Calu3 (cell line): ENCODE measurements around the gene PRPF6. TPM values are rescaled to one million over a fixed set of nuclear protein-coding genes. Genes with fewer than 3 reads are reported as not detected.

Experiments
- BruUV-seq: library from RNA; stranded (reverse); fragments of 400-500 nt; replicated peaks from 2 replicates; lab custom pipeline; 2021; lab: Mats Ljungman, UMichigan
- CTCF ChIA-PET: fragments of 300-600 bp; sonication (Branson Sonifier 250); formaldehyde crosslinking; loops from one replicate; lab custom pipeline; 2022; ENCODE audit warnings: antibody characterized with exemption; lab: Charles Lee
- DNase-seq: peaks from one replicate; pipeline ENCODE4 v3.0.0; 2022
- H3K27ac Mint-ChIP-seq: one replicate; pipeline ENCODE4 v1.8.0; 2022; ENCODE audit warnings: mixed read lengths; ENCODE audit not compliant: unreplicated experiment
- H3K27me3 Mint-ChIP-seq: one replicate; pipeline ENCODE4 v1.8.0; 2022; ENCODE audit warnings: mixed read lengths; ENCODE audit not compliant: unreplicated experiment
- H3K36me3 Mint-ChIP-seq: one replicate; pipeline ENCODE4 v1.8.0; 2022; ENCODE audit warnings: mild to moderate bottlenecking, moderate library complexity, mixed read lengths; ENCODE audit not compliant: insufficient read depth, unreplicated experiment
- H3K4me1 Mint-ChIP-seq: one replicate; pipeline ENCODE4 v1.8.0; 2022; ENCODE audit warnings: mild to moderate bottlenecking, low read depth, mixed read lengths; ENCODE audit not compliant: unreplicated experiment
- H3K4me3 Mint-ChIP-seq: one replicate; pipeline ENCODE4 v1.8.0; 2022; ENCODE audit warnings: mild to moderate bottlenecking, low read depth, moderate library complexity, mixed read lengths; ENCODE audit not compliant: unreplicated experiment
- H3K9me3 Mint-ChIP-seq: one replicate; pipeline ENCODE4 v1.8.0; 2022; ENCODE audit warnings: low read depth, mixed read lengths; ENCODE audit not compliant: unreplicated experiment
- CTCF ChIP-seq: fragments of 200-600 bp; IDR thresholded peaks from one replicate; pipeline ENCODE4 v1.8.0; 2022; ENCODE audit warnings: antibody characterized with exemption; ENCODE audit not compliant: unreplicated experiment
- intact Hi-C: fragments of 100-400 bp; cut with micrococcal nuclease; formaldehyde crosslinking; loops from one replicate; pipeline ENCODE4 v1.10.0; 2022; ENCODE audit not compliant: unreplicated experiment
- total RNA-seq: library from RNA; stranded (reverse); gene quantifications from 2 replicates; pipeline ENCODE4 v1.2.3, GENCODE V29; 2022

Gene PRPF6
- total RNA-seq, 1 experiment from 2014 or later, result 113 TPM

- Mint-ChIP-seq H3K4me1 (peaks cover 14% of the 10 kb centered on the region), H3K4me3 (no peak overlapping the region), H3K36me3 (peaks cover 9% of the 10 kb centered on the region), H3K9me3 (no peaks in the 10 kb centered on the region), H3K27me3 (peaks cover 88% of the 10 kb centered on the region), H3K27ac (no peak overlapping the region)
- CTCF ChIA-PET, result no interaction called here
- TF ChIP-seq CTCF, result no peak
- DNase-seq, result no peak
- BruUV-seq, result no TSS peak
- intact Hi-C loops, result no loop called here
Measured at GRCh38 chr20:64047968-64048401, 67.1 kb downstream of the PRPF6 start.

- CTCF ChIA-PET, result no interaction called here
- peaks cover 9% of the 10 kb centered on the region for H3K36me3 Mint-ChIP-seq
- no peak overlapping the region for H3K4me3 Mint-ChIP-seq
- H3K27me3 Mint-ChIP-seq, result peaks cover 88% of the 10 kb centered on the region
- BruUV-seq, result no TSS peak
- DNase-seq, result no peak
- TF ChIP-seq CTCF, result no peak
- H3K27ac Mint-ChIP-seq, result no peak overlapping the region
- peaks cover 14% of the 10 kb centered on the region for H3K4me1 Mint-ChIP-seq
- intact Hi-C loops, result no loop called here
- no peaks in the 10 kb centered on the region for H3K9me3 Mint-ChIP-seq
Measured at GRCh38 chr20:64048402-64049044, 67.6 kb downstream of the PRPF6 start.

- Mint-ChIP-seq H3K36me3 (peaks cover 9% of the 10 kb centered on the region), H3K27me3 (peaks cover 88% of the 10 kb centered on the region), H3K9me3 (no peaks in the 10 kb centered on the region), H3K27ac (no peak within 1 kb of the TSS), H3K4me1 (peaks cover 11% of the 10 kb centered on the region), H3K4me3 (no peak within 1 kb of the TSS)
- no TSS peak for BruUV-seq
- peak; percentile 52 for DNase-seq
- intact Hi-C loops, result no loop called here
- CTCF ChIA-PET, result no interaction called here
- TF ChIP-seq CTCF, result no peak
Measured at GRCh38 chr20:64049060-64049877, 68.3 kb downstream of the PRPF6 start, which contains the start of gene SOX18. SOX18 (minus strand) TSS chr20:64049639; CDS start chr20:64049516, 123 bp downstream.

GRCh38 chr20:64049878-64050260 is 68.9 kb downstream of the PRPF6 start:
- H3K27ac Mint-ChIP-seq, result no peak overlapping the region
- H3K9me3 Mint-ChIP-seq, result no peaks in the 10 kb centered on the region
- no peak overlapping the region for H3K4me3 Mint-ChIP-seq
- peaks cover 5% of the 10 kb centered on the region for H3K36me3 Mint-ChIP-seq
- H3K4me1 Mint-ChIP-seq, result peaks cover 5% of the 10 kb centered on the region
- BruUV-seq, result no TSS peak
- H3K27me3 Mint-ChIP-seq, result peaks cover 88% of the 10 kb centered on the region
- DNase-seq, result no peak
- CTCF ChIA-PET, result no interaction called here
- intact Hi-C loops, result loop anchor here (10.0 kb wide), 1 partner anchor 155 kb away; the partner anchor contains the start of gene DNAJC5
- TF ChIP-seq CTCF, result no peak
